ENCODE data around the gene UBASH3B.

UBASH3B gene

DNA sequence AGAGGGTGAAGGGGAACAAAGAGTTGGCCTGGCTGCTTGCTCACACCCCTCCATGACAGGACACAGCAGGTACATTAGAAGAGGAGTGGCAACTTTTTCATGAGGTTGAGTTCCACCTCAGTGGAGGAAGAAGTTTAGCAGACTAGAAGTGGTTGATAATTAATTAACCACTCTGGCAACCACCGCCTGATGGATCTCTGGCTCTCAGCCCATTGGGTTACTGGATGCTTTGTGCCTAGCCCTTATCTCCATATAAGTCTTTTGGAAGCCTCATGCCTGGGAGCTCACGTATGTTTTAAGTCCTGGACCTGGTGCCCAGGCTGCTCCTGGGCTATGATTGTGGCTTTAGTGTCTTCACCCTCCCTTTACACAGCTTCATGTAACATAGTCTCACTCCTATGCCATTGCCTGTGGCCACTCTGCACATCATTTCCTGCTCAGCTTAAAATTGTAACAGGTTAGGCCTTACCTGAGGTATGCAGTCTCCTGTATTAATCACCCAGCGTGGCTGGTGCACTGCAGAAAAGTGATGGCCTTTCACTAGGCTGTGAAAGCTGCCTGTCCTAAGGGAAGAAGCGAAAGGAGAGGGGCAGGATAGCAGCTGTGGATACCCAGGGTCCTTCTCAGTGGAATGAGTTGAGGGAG lies 110.1 kb downstream of the UBASH3B start:
- TF ChIP-seq, protein P1, sequence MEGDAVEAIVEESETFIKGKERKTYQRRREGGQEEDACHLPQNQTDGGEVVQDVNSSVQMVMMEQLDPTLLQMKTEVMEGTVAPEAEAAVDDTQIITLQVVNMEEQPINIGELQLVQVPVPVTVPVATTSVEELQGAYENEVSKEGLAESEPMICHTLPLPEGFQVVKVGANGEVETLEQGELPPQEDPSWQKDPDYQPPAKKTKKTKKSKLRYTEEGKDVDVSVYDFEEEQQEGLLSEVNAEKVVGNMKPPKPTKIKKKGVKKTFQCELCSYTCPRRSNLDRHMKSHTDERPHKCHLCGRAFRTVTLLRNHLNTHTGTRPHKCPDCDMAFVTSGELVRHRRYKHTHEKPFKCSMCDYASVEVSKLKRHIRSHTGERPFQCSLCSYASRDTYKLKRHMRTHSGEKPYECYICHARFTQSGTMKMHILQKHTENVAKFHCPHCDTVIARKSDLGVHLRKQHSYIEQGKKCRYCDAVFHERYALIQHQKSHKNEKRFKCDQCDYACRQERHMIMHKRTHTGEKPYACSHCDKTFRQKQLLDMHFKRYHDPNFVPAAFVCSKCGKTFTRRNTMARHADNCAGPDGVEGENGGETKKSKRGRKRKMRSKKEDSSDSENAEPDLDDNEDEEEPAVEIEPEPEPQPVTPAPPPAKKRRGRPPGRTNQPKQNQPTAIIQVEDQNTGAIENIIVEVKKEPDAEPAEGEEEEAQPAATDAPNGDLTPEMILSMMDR (IDR thresholded peaks at IDR 0.05; ENCODE audit: low read depth, low read length, missing control alignments): no peak
- no peak for DNase-seq (ENCODE audit: low read depth)

DNA sequence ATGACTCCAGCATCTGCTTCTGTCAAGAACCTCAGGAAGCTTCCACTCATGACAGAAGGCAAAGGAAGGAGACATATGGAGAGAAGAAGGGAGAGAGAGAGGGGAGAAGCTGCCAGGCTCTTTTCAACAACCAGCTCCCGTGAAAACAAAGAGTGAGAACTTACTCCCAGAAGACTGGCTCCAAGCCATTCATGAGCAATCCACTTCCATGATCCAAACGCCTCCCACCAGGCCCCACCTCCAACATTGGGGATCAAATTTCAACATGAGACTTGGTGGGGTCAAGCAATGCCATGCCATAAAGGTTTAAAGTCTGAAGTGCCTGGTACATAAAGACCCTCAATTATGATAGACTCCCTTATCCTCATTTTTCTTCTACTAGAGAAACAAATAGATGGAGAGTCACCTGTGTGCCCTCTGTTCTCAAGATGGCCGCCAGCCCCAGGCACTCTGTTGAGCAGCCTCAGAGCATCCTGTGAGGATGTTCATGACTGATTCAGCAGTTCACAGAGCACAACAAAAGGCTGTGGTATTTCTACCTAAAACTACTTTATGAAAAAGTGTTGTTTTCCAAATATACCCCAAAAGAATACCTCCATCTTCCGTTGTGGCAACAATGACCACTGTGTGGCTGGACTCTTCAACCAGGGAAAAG lies 113.7 kb downstream of the UBASH3B start:
- TF ChIP-seq, protein P1 (IDR thresholded peaks at IDR 0.05; ENCODE audit: low read depth, low read length, missing control alignments): no peak
- DNase-seq (ENCODE audit: low read depth): no peak
- no peak overlapping the region for H3K4me3 ChIP-seq (ENCODE audit: low read depth, low read length)

More for the DNA sequence above, 110.1 kb downstream of the UBASH3B start:
- H3K4me3 ChIP-seq (ENCODE audit: low read depth, low read length): no peak overlapping the region

DNA sequence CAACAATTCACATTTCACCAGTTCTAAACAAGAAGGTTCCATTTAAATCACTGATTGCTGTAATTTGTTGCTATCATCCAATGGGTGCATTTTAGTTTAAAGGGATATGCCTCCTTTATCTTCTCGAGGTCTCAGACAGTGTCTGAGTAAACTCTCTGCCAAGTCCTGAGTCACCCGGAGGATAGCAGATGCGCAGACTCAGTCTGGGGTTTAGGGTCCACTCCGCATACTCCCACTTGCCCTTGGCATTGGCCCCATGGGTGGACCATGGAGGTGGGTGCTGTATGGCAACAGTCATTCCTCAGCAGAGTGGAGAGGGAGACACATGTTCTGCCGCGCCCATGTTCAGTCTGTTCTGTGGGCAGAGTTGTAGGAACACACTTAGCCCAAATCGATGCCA lies 117.4 kb downstream of the UBASH3B start:
- no peak overlapping the region for H3K4me3 ChIP-seq (ENCODE audit: low read depth, low read length)
- TF ChIP-seq, protein P1 (IDR thresholded peaks at IDR 0.05; ENCODE audit: low read depth, low read length, missing control alignments): no peak
- DNase-seq (ENCODE audit: low read depth): no peak

DNA sequence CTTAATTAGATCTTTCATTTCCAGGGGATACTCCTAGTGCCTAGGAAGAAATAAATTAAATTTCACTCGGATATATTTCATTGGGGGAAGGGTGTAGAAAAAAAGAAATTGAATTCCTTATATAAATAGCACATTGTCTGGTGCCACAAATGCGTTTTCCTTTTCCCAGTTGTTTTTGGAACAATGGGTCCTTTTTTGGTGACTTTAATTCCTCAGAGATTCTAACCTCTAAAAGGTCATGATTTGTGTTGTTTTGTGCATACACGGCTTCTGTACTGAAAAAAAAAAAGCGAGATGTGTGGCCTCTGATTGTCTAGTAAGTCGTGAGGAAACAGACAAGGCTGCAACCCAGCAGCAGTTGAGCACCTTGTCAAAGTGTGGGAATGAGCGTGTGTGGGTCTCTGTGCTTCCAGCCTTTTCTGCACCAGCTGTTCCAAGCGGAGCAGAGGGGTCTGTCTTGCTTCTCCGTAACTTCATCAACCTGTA lies 118.3 kb downstream of the UBASH3B start:
- no peak overlapping the region for H3K4me3 ChIP-seq (ENCODE audit: low read depth, low read length)
- no peak for DNase-seq (ENCODE audit: low read depth)
- TF ChIP-seq, protein P1 (IDR thresholded peaks at IDR 0.05; ENCODE audit: low read depth, low read length, missing control alignments): no peak

DNA sequence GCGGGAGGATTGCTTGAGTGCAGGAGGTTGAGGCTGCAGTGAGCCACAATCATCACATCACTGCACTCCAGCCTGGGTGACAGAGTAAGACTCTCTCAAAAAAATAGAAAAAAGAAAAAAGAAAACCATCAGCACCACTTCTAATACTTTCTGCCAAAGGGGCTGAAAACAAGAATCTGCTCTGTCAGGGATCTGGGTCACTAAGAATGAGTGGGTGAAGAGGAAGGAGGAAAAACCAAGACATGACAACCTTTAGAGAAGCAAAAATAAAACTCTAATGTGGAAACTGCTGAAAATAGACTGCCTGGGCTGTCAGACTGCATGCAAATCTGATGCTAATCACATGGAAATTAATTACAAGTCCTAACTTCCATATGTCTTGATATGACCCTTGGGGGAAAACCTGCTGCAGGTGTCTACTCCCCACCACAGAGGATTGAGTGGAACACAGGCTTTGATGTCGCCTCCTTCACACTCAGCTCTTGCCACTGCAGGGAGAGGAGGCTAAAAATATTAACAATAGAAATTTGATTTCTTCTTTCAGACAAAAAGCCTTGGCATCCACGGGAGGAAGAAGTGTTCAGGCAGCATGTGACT lies 120.3 kb downstream of the UBASH3B start:
- TF ChIP-seq, protein P1 (IDR thresholded peaks at IDR 0.05; ENCODE audit: low read depth, low read length, missing control alignments): no peak
- H3K4me3 ChIP-seq (ENCODE audit: low read depth, low read length): no peak overlapping the region
- DNase-seq (ENCODE audit: low read depth): no peak

DNA sequence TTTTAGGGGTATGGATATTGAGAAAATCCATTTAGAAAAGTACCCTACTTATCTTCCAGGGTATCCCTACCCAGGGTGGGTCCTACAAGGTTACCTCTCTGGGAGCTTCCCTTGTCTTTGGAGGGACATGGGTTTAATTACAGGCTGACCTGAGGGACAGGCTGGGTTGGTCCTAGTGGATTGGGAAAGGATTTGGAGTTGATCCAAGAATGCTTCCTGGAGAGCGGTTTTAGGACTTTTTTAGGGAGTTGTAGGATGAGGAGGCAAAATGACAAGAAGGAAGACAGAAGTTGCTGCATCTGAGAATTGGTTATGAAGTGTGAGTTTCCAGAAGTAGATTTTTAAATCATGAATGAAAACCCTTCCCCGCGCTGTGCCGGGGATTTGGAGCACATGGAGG lies 121.0 kb downstream of the UBASH3B start:
- TF ChIP-seq, protein P1 (IDR thresholded peaks at IDR 0.05; ENCODE audit: low read depth, low read length, missing control alignments): no peak
- H3K4me3 ChIP-seq (ENCODE audit: low read depth, low read length): no peak overlapping the region
- no peak for DNase-seq (ENCODE audit: low read depth)

Measured in GM12864 (cell line).